Stimulated activated CD8-positive, alpha-beta memory T cell treated with anti-CD3 and anti-CD28 coated beads, Interleukin-7, amount 100 ng/mL, for 1 hour (primary cell): ENCODE data around the gene ZXDC.

Source experiments
- DNase-seq, 2 donors: peaks; one replicate each; pipeline ENCODE4 v3.0.0-alpha.2; 2020; ENCODE audit warnings: low read depth in 2 of 2

The ZXDC gene

DNA sequence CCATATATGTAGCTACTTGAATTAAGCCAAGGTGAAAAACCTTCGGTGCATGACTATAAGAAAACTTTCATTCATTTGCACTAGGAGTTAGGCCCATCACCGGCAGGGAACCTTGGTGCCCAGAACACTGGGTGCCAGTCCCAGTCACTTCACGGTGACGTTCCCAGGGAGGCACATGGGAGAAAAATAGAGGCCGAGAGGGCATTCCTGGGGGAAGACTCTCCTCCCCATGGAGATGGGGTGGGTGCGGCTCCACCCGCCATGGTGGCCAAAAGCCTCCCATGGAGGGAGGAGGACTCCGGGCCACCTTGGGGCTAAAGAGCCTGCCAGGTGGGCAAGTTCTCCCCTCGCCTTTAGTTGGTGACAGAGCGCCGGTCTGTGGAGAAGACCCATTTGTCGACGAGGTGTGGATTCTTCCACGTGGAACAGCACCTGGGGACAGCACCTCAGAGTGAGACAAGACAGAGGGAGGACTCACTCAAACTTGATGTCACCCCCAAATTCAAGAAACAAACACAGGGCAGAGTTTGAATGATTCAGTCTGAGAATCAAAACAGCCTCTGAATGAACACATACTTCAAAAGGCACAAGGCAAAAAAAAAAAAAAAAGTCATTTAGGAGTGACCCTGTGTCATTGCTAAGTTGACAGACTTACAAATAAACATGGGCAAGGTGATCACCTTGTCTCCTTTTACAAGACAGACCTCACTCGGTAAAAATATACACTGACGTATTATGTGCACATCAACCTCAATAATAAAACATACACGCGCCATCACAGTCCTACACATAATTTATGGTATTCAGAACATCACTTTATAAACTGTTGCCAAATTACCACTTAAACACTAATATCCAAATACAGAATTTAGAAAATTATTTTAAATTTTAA is 38.6 kb downstream of the ZXDC start:
- no peak for DNase-seq

DNA sequence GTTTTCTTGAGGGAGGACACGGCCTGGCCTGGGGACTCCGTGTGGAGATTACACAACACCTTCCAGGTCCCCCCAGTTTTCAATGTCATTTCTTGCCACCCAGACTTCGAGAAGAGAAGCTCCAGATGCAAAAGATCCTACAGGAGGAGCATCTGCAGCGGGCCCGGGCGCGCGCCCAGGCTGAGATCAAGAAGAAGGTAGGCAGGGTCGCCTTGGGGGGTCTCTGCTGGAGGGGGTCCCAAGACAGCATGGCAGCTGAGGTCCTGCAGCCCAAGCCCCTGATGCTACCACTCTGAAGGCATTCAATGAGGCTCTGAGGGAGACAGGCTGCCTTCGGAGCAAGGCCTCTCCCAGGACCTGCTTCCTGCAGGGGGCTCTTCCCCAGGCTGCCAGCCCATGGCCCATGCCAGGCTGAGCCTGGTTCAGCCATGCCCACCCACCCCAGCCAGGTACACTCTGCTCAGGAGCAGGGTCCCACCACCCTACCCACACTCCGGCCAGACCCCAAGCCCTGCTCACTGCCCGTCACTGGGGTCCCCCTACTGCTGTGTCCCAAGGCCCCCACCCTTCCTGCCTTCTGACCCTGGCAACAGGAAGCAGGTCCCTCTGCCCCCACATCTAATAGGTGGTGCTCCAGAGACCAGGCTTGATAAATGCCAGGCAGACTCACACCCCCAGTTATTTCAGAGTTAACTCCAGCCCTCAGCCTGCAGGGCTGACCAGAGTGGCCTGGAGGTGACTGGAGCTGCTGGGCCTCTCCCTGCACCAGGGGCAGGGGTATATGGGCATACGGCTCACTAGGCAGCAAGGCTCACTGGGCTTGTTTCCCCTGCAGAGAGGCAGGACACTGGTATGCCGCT is 40.0 kb downstream of the ZXDC start:
- DNase-seq, result no peak

DNA sequence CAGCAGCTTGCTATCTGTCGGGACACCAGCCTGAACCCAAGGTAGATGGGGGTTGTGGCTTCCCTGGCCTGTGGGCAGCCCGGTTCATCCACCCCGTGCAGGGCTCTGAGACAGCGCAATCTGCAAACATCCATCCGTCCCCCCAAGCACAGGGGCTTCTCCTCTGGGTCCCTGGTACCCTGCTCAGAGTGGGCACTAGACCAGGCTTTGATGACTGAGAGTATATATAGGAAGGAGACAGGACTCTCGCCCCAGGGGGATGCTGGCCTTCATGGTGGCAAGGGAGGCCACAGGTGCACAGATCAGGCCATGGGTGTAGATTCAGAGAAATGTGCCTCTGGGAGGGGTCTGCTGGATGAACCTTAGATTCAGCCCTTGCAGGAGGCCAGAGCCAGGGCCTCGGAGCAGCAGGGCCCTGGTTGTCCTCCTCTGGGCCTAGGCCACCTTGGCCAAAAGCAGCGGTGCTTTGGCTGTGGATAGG is 40.7 kb downstream of the ZXDC start:
- DNase-seq, result no peak

DNA sequence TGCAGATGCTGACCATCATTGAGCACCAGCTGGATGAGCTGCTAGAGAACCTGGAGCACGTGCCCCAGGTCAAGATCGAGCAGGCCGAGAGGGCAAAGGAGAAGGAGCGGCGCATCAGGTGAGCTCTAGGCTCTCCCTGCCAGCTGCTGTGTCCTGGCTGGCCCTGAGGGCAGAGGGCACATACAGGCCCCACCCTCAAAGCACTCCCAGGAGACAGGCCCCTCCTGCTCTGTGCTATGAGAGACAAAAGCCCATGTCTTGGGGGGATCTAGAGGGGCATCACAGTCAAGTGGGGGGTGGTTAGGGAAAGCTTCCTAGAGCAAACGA is 41.5 kb downstream of the ZXDC start:
- DNase-seq, result no peak

- no peak for DNase-seq
These were observed 42.0 kb downstream of the ZXDC start for GRCh38 chr3:126433496-126434263.

DNA sequence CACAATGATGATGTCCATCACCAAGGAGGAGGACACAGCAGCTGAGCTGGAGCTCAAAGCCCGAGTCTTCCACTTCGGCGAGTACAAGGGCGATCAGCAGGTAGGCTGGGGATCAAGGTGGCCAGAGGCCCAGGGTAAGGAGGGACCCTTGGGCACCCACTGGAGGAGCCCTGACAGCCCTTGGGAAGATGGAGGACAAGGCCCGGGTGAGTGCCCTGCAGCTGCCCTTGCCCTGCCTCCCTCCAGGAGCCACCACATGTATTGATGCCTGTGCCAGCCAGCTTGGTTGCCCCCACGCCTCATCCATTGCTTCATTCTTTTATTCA is 42.6 kb downstream of the ZXDC start:
- DNase-seq, result no peak

- DNase-seq, result no peak
These were observed 43.2 kb downstream of the ZXDC start for GRCh38 chr3:126432361-126433104.

GRCh38 chr3:126431103-126431534 is 44.6 kb downstream of the ZXDC start:
- DNase-seq, result no peak

- no peak for DNase-seq
These were observed 50.9 kb downstream of the ZXDC start for GRCh38 chr3:126424751-126425150.

- no peak for DNase-seq
These were observed 51.5 kb downstream of the ZXDC start for GRCh38 chr3:126424039-126424717.

DNA sequence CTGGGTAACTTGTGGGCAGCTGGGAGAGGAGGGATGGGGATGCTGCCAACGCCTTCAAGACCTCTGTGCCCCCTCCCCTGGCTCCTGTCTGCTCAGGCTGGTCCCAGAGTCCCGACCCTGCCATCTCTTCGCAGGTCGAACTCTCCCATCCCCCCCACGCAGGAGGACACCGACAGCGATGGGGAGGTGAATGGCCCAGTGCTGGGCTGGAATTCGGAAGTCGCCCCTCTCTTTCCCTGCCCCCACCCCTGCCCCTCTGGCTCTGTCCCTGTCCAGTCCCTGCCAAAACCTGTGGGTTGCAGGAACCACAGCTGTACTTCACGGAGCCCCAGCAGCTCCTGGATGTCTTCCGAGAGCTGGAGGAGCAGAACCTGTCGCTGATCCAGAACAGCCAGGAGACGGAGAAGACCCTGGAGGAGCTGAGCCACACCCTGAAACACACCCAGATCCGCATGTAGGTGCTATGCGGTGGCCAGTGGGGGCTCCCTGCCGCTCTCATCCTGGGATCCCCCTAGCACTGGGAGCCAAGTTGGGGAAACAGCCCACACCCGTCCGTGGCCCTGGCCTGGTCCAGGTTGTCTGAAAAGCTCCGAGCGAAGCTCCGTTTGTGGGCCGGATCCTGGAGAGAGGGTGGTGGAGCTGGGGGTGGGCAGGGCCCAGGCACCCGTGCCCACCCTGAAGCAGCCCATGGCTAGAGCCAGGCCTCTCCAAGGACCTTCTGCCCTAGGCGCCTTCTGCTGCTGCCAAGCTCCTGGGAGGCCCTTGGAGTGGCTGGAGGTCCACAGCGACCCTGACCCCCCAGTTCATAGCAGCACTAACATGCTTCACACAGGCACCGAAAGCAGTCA is 52.3 kb downstream of the ZXDC start:
- DNase-seq, result no peak

DNA sequence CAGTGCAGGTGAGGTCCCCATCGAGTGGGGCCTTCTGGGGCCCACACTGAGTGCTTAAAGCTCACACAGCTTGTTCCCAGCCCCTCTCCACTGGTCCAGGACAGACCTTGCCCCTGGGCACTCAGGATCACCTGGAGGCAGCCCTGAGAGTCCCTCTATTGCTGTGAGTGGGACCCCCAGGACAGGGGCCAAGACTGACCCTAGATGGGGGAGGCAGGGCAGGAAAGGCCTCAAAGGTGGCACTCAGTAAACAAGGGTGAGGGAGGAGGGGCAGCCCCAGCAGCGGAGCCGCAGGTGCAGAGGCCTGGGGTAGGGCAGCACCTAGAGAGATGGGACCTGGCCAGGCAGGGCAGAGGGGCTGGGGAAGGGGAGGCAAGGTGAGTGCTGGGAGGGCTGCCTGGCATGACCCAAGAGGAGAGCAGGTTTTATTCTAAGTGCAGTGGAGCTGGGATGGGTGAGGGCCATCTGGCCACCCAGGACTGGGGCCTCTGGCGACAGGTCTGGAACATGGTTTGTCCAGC is 53.1 kb downstream of the ZXDC start:
- DNase-seq, result no peak

- no peak for DNase-seq
These were observed 53.6 kb downstream of the ZXDC start for GRCh38 chr3:126422121-126422520.

GRCh38 chr3:126421573-126422119 is 54.0 kb downstream of the ZXDC start:
- DNase-seq, result no peak

DNA sequence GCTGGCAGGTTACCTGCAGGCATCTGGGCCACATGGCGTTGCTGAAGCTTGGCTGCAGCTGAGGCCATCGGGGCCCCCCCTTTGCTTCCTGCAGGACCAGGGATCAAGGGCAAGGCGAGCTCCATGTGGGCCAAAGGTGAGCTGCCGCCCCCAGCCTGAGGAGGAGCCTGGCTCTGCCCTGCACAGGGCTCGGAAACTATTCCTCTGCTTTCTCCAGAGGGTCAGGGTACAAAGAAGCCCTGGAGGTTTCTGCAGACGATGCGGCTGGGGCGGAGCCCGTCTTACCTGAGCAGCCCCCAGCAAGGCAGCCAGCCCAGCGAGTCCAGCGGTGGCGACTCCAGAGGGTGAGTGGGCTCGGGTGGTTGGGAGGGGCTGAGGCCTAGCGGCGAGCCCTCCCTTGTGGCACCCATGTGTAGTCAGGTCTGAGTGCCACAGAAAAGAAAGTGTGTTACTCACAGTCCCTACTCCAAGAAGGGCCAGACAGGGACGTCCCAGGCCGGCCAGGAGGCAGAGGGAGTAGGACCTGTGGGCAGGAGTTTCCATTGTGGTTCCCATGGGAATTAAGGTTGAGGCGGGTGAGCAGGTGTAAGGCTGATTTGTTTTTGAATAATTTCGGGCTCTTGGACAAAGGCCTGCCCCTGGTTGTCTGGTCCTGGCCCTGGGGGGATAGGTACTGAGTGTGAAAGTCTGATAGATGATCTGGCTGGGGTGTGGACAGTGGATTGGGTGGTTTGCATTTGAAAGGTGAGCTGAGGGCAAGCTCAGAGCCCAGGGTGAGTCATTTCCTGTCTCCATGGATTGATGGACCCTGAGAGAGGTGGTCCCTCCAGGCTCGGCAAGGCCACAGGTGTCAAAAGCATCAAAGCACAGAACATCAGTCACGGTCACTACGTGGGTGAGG is 55.6 kb downstream of the ZXDC start:
- no peak for DNase-seq

DNA sequence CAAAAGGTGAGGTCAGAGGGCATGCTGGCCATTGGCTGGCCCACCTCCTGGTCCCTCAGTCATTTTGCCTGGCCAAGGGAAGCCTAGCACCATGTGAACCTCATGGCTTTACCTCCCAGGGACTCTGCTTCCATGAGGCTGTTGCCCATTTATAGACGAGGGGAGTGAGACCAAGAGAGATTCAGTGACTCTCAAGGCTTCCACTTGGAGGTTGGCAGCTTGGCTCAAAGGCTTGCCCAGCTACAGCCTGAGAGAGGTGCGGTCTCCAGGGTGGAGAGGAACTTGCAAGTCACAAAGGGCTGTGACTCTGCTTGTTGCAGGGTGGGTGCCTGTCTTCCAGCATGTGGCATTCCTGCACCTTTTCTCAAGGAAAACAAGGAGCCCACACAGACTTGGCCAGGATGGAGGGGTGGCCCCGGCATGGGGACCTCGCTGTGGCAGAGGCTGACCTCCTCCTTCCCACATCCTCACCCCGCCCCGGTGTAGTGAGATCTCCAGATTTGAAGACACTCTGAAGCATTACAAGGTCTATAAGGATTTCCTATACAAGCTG is 56.5 kb downstream of the ZXDC start:
- no peak for DNase-seq

- DNase-seq, result no peak
These were observed 57.0 kb downstream of the ZXDC start for GRCh38 chr3:126418661-126419131.

GRCh38 chr3:126417981-126418530 is 57.6 kb downstream of the ZXDC start:
- DNase-seq, result no peak
